Loucy (cell line): ENCODE results near the gene CFAP410.
"Not testable (repeated sequence)": the region's sequence is repeated elsewhere in the genome, so short reads cannot be mapped to it uniquely, and the experiment has no call there.

Experiments
- CTCF ChIP-seq: fragments of 200-600 bp; sonication (generic); conservative IDR thresholded peaks from 2 replicates; pipeline ENCODE4 v1.5.1; 2014; ENCODE audit warnings: mild to moderate bottlenecking, antibody characterized with exemption, low read length
- EZH2phosphoT487 ChIP-seq: fragments of 200-600 bp; IDR thresholded peaks from 2 replicates; pipeline ENCODE4 v1.6.1; 2018; ENCODE audit warnings: antibody characterized with exemption, mild to moderate bottlenecking, moderate library complexity, borderline replicate concordance

- TF ChIP-seq CTCF, EZH2phosphoT487: not testable (repeated sequence)
Observed at GRCh38 chr21:44361903-44362302, 22.7 kb upstream of the CFAP410 start.
